HepG2 (cell line): ENCODE measurements around the gene LRRC3C.

Source experiments
- KDM5A ChIP-seq: fragments of 200-600 bp; sonication (generic); IDR thresholded peaks from 2 replicates; pipeline ENCODE4 v1.7.0; 2018; ENCODE audit warnings: antibody characterized with exemption, mild to moderate bottlenecking, low read length, borderline replicate concordance
- SP1 ChIP-seq, 2 experiments: fragments of 450-650 bp in 1 of 2; sonication (generic) in 1 of 2; formaldehyde crosslinking in 1 of 2; IDR thresholded peaks; 2 replicates each; pipeline versions ENCODE4 v1.4.0 to v1.6.1; 2016 to 2020; ENCODE audit warnings: missing genetic modification reagents in 1 of 2
- YEATS4 ChIP-seq: sonication (generic); formaldehyde crosslinking; IDR thresholded peaks from 2 replicates; pipeline ENCODE4 v1.4.0; 2020; ENCODE audit warnings: missing genetic modification reagents, borderline replicate concordance
- ZNF225 ChIP-seq: sonication (generic); formaldehyde crosslinking; IDR thresholded peaks from 2 replicates; pipeline ENCODE4 v1.4.0; 2020; ENCODE audit warnings: mild to moderate bottlenecking, missing genetic modification reagents
- ZNF335 ChIP-seq: sonication (generic); formaldehyde crosslinking; IDR thresholded peaks from 2 replicates; pipeline ENCODE4 v1.4.0; 2020; ENCODE audit warnings: missing genetic modification reagents
- ZNF878 ChIP-seq: sonication (generic); formaldehyde crosslinking; IDR thresholded peaks from 2 replicates; pipeline ENCODE4 v1.8.1; 2023; ENCODE audit warnings: mild to moderate bottlenecking, missing genetic modification reagents, moderate library complexity

DNA sequence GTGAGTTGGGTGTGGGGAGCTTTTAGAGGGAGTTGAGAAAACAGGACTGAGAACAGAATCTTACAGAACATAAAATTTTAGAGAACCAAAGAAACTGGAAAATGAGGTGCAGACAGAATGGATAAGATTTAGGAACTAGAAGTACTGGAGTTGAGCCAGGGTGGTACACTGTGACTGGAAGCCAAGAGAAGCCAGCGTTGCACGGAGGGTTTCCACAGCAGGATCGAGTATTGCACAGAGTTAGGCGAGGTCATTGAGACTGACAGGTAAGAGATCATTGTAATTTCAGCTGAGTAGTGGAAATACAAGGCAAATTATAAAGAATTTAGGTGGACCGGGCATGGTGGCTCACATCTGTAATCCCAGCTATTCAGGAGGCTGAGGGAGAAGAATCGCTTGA, 41.8 kb downstream of the LRRC3C start:
- TF ChIP-seq SP1 (IDR thresholded peaks at IDR 0.05) (no peak), SP1 (CRISPR knock-in tag; IDR thresholded peaks at IDR 0.05) (no peak), YEATS4 (CRISPR knock-in tag) (no peak), ZNF225 (no peak), ZNF878 (CRISPR knock-in tag) (no peak), ZNF335 (CRISPR knock-in tag) (no peak), KDM5A (no peak)
